Duodenal mucosa (tissue), 2 donors: ENCODE data around the gene SELENOH.

ENCODE experiments used
- H3K27ac ChIP-seq: one replicate; pipeline ENCODE4 v1.7.0; 2013; ENCODE audit warnings: low read depth, low read length
- H3K27me3 ChIP-seq, 2 donors: one replicate each; pipeline ENCODE4 v1.7.0; 2013; ENCODE audit warnings: low read length in 2 of 2, control low read depth in 1 of 2; ENCODE audit not compliant: insufficient read depth in 2 of 2, control insufficient read depth in 1 of 2
- H3K36me3 ChIP-seq, 2 donors: one replicate each; pipeline ENCODE4 v1.7.0; 2013; ENCODE audit warnings: low read length in 2 of 2, control low read depth in 1 of 2; ENCODE audit not compliant: insufficient read depth in 2 of 2, control insufficient read depth in 1 of 2
- H3K4me1 ChIP-seq, 2 donors: one replicate each; pipeline ENCODE4 v1.7.0; 2013; ENCODE audit warnings: low read length in 2 of 2, control low read depth in 1 of 2; ENCODE audit not compliant: insufficient read depth in 2 of 2, control insufficient read depth in 1 of 2
- H3K4me3 ChIP-seq, 2 donors: one replicate each; pipeline ENCODE4 v1.7.0; 2013; ENCODE audit warnings: low read length in 2 of 2, low read depth in 1 of 2
- H3K9ac ChIP-seq, 2 donors: one replicate each; pipeline ENCODE4 v1.7.0; 2013; ENCODE audit warnings: low read length in 2 of 2, low read depth in 1 of 2
- H3K9me3 ChIP-seq, 2 donors: one replicate each; pipeline ENCODE4 v1.7.0; 2013; ENCODE audit warnings: low read length in 2 of 2, control low read depth in 1 of 2; ENCODE audit not compliant: control insufficient read depth in 1 of 2

SELENOH gene

GRCh38 chr11:57764021-57764420, 22.7 kb downstream of the SELENOH start:
- H3K27me3 ChIP-seq = no peaks in the 10 kb centered on the region
- H3K36me3 ChIP-seq = peaks cover 0 to 3% of the 10 kb centered on the region in 2 donors
- H3K27ac ChIP-seq = peak overlapping the region; percentile 20
- H3K9ac ChIP-seq = peak overlapping the region; percentile 74 to 93
- no peaks in the 10 kb centered on the region for H3K9me3 ChIP-seq
- peaks cover 12 to 21% of the 10 kb centered on the region in 2 donors for H3K4me1 ChIP-seq
- peak overlapping the region; percentile 67 to 72 for H3K4me3 ChIP-seq

- H3K4me3 ChIP-seq = peak overlapping the region; percentile 67 to 72
- H3K4me1 ChIP-seq = peaks cover 12 to 23% of the 10 kb centered on the region in 2 donors
- no peaks in the 10 kb centered on the region for H3K9me3 ChIP-seq
- peak overlapping the region; percentile 15 for H3K27ac ChIP-seq
- no peaks in the 10 kb centered on the region for H3K27me3 ChIP-seq
- peaks cover 0 to 3% of the 10 kb centered on the region in 2 donors for H3K36me3 ChIP-seq
- peak overlapping the region; percentile 74 to 93 for H3K9ac ChIP-seq
Measured at GRCh38 chr11:57764566-57764965, 23.3 kb downstream of the SELENOH start.

- Histone ChIP-seq H3K27ac (peak overlapping the region; percentile 15), H3K36me3 (peaks cover 0 to 3% of the 10 kb centered on the region in 2 donors), H3K27me3 (no peaks in the 10 kb centered on the region), H3K9me3 (no peaks in the 10 kb centered on the region), H3K9ac (peak overlapping the region; percentile 74 to 93), H3K4me3 (peak overlapping the region; percentile 67 to 72), H3K4me1 (peaks cover 12 to 26% of the 10 kb centered on the region in 2 donors)
Measured at GRCh38 chr11:57764972-57765371, 23.7 kb downstream of the SELENOH start.

- H3K4me1 ChIP-seq = peaks cover 16 to 35% of the 10 kb centered on the region in 2 donors
- H3K4me3 ChIP-seq = no peak overlapping the region
- no peak overlapping the region for H3K27ac ChIP-seq
Measured at GRCh38 chr11:57770793-57771192, 29.5 kb downstream of the SELENOH start.

GRCh38 chr11:57771365-57771764, 30.1 kb downstream of the SELENOH start:
- H3K4me1 ChIP-seq = peaks cover 22 to 38% of the 10 kb centered on the region in 2 donors
- H3K27me3 ChIP-seq = no peaks in the 10 kb centered on the region
- no peak overlapping the region for H3K27ac ChIP-seq
- no peak overlapping the region for H3K4me3 ChIP-seq
- H3K9ac ChIP-seq = no peak overlapping the region
- H3K36me3 ChIP-seq = peaks cover 0 to 3% of the 10 kb centered on the region in 2 donors
- no peaks in the 10 kb centered on the region for H3K9me3 ChIP-seq

More at GRCh38 chr11:57770793-57771192, 29.5 kb downstream of the SELENOH start:
- peaks cover 0 to 3% of the 10 kb centered on the region in 2 donors for H3K36me3 ChIP-seq
- H3K9ac ChIP-seq = no peak overlapping the region
- H3K9me3 ChIP-seq = no peaks in the 10 kb centered on the region
- H3K27me3 ChIP-seq = no peaks in the 10 kb centered on the region

- H3K9me3 ChIP-seq = no peaks in the 10 kb centered on the region
- H3K36me3 ChIP-seq = no peaks in the 10 kb centered on the region
- no peak overlapping the region for H3K9ac ChIP-seq
- no peak overlapping the region for H3K4me3 ChIP-seq
- no peaks in the 10 kb centered on the region for H3K27me3 ChIP-seq
- no peak overlapping the region for H3K27ac ChIP-seq
- H3K4me1 ChIP-seq = peaks cover 34 to 44% of the 10 kb centered on the region in 2 donors
Measured at GRCh38 chr11:57772562-57772961, 31.3 kb downstream of the SELENOH start.

GRCh38 chr11:57773026-57773598, 31.8 kb downstream of the SELENOH start:
- Histone ChIP-seq H3K27ac (no peak overlapping the region), H3K9ac (no peak overlapping the region), H3K9me3 (no peaks in the 10 kb centered on the region), H3K4me3 (no peak overlapping the region), H3K4me1 (peaks cover 39 to 48% of the 10 kb centered on the region in 2 donors), H3K36me3 (no peaks in the 10 kb centered on the region), H3K27me3 (no peaks in the 10 kb centered on the region)

GRCh38 chr11:57775491-57775890, 34.2 kb downstream of the SELENOH start:
- H3K9me3 ChIP-seq = no peaks in the 10 kb centered on the region
- H3K4me3 ChIP-seq = peak overlapping the region; percentile 11 to 40
- no peaks in the 10 kb centered on the region for H3K27me3 ChIP-seq
- H3K4me1 ChIP-seq = peaks cover 62 to 67% of the 10 kb centered on the region in 2 donors
- H3K9ac ChIP-seq = peak overlapping the region; percentile 14 to 39
- H3K36me3 ChIP-seq = no peaks in the 10 kb centered on the region
- no peak overlapping the region for H3K27ac ChIP-seq

GRCh38 chr11:57776031-57776521, 34.8 kb downstream of the SELENOH start:
- Histone ChIP-seq H3K36me3 (no peaks in the 10 kb centered on the region), H3K9ac (peak overlapping the region; percentile 14 to 39), H3K4me1 (peaks cover 66 to 69% of the 10 kb centered on the region in 2 donors), H3K27me3 (no peaks in the 10 kb centered on the region), H3K4me3 (peak overlapping the region; percentile 11 to 40), H3K27ac (peak overlapping the region; percentile 26), H3K9me3 (no peaks in the 10 kb centered on the region)

GRCh38 chr11:57776577-57777210, 35.4 kb downstream of the SELENOH start:
- Histone ChIP-seq H3K4me3 (peak overlapping the region; percentile 33 to 40), H3K27ac (peak overlapping the region; percentile 96), H3K36me3 (no peaks in the 10 kb centered on the region), H3K9me3 (no peaks in the 10 kb centered on the region), H3K27me3 (no peaks in the 10 kb centered on the region), H3K9ac (peak overlapping the region; percentile 39 to 81), H3K4me1 (peaks cover 71 to 75% of the 10 kb centered on the region in 2 donors)
